SIG-M5 (cell line): ENCODE data around the gene RFXANK.

Experiments
- DNase-seq: peaks from one replicate; lab custom pipeline; 2025; lab: John Stamatoyannopoulos, UW

Gene RFXANK

GRCh38 chr19:19232261-19232721, 40.2 kb downstream of the RFXANK start:
- no peak for DNase-seq

- DNase-seq = no peak
These were observed 42.3 kb downstream of the RFXANK start for GRCh38 chr19:19234220-19234816.

- no peak for DNase-seq
These were observed 44.1 kb downstream of the RFXANK start for GRCh38 chr19:19236173-19236572.

GRCh38 chr19:19238126-19238894, 46.3 kb downstream of the RFXANK start:
- no peak for DNase-seq

GRCh38 chr19:19239675-19240074, 47.6 kb downstream of the RFXANK start:
- DNase-seq = no peak

GRCh38 chr19:19240476-19240875, 48.4 kb downstream of the RFXANK start:
- no peak for DNase-seq

- no peak for DNase-seq
These were observed 58.2 kb downstream of the RFXANK start for GRCh38 chr19:19250196-19250801.
